HepG2 (cell line): ENCODE measurements around the gene EIF3J. TPM values are rescaled to one million over a fixed set of nuclear protein-coding genes. Genes with fewer than 3 reads are reported as not detected.

Experiments used
- ARID5B ChIP-seq: IDR thresholded peaks from 2 replicates; pipeline ENCODE4 v1.4.0; 2020; ENCODE audit warnings: mild to moderate bottlenecking, missing genetic modification reagents
- ETV5 ChIP-seq: IDR thresholded peaks from 2 replicates; pipeline ENCODE4 v1.6.1; 2018; ENCODE audit warnings: missing biosample characterization, missing genetic modification reagents, inconsistent platforms, borderline replicate concordance
- GPBP1L1 ChIP-seq: sonication (generic); formaldehyde crosslinking; IDR thresholded peaks from 2 replicates; pipeline ENCODE4 v1.5.0; 2020; ENCODE audit warnings: mild to moderate bottlenecking, missing genetic modification reagents
- HOXA3 ChIP-seq: sonication (generic); formaldehyde crosslinking; IDR thresholded peaks from 2 replicates; pipeline ENCODE4 v1.5.0; 2020; ENCODE audit warnings: missing genetic modification reagents
- HOXD1 ChIP-seq: sonication (generic); formaldehyde crosslinking; IDR thresholded peaks from 2 replicates; pipeline ENCODE4 v1.5.0; 2020; ENCODE audit warnings: missing genetic modification reagents
- JUNB ChIP-seq: sonication (generic); formaldehyde crosslinking; IDR thresholded peaks from 2 replicates; pipeline ENCODE4 v1.8.0; 2022; ENCODE audit warnings: missing genetic modification reagents, mild to moderate bottlenecking, borderline replicate concordance
- JUND ChIP-seq: sonication (generic); formaldehyde crosslinking; IDR thresholded peaks from 2 replicates; pipeline ENCODE4 v1.8.0; 2022; ENCODE audit warnings: mild to moderate bottlenecking, missing genetic modification reagents
- MED1 ChIP-seq: sonication (generic); formaldehyde crosslinking; IDR thresholded peaks from 2 replicates; pipeline ENCODE4 v1.4.0; 2020; ENCODE audit warnings: missing genetic modification reagents
- NR0B2 ChIP-seq: sonication (generic); formaldehyde crosslinking; IDR thresholded peaks from 2 replicates; pipeline ENCODE4 v1.4.0; 2020; ENCODE audit warnings: mild to moderate bottlenecking, missing genetic modification reagents
- RXRB ChIP-seq: IDR thresholded peaks from 2 replicates; pipeline ENCODE4 v1.6.1; 2016; ENCODE audit warnings: borderline replicate concordance, missing genetic modification reagents, missing compliant biosample characterization
- SMARCC2 ChIP-seq: fragments of 450-650 bp; IDR thresholded peaks from 2 replicates; pipeline ENCODE4 v1.6.1; 2017; ENCODE audit warnings: antibody characterized with exemption, mild to moderate bottlenecking
- TFDP1 ChIP-seq: IDR thresholded peaks from 2 replicates; pipeline ENCODE4 v1.6.1; 2016; ENCODE audit warnings: missing compliant biosample characterization, missing genetic modification reagents, borderline replicate concordance
- ZNF207 ChIP-seq: fragments of 450-650 bp; IDR thresholded peaks from 2 replicates; pipeline ENCODE4 v1.6.1; 2016; ENCODE audit warnings: antibody characterized with exemption, borderline replicate concordance
- ZNF775 ChIP-seq: sonication (generic); formaldehyde crosslinking; IDR thresholded peaks from 2 replicates; pipeline ENCODE4 v1.4.0; 2020; ENCODE audit warnings: missing genetic modification reagents, mild to moderate bottlenecking, moderate library complexity, borderline replicate concordance
- polyA plus RNA-seq, 8 experiments: library from polyadenylated mRNA; depleted of rRNA in 3 of 8; stranded (reverse) in 7 of 8; unstranded in 1 of 8; fragments of >200 nt; fragmentation: Illumina TruSeq in 4 of 8; extraction: Trizol in 4 of 8; gene quantifications; 2 replicates each; pipeline versions ENCODE4 v1.2.1 to v1.2.3, GENCODE V29; 2011 to 2016; ENCODE audit warnings: low read depth in 4 of 8, missing spikeins in 1 of 8, mixed read lengths in 1 of 8; ENCODE audit not compliant: insufficient read depth in 1 of 8
- total RNA-seq, 5 experiments: library from RNA; depleted of rRNA; stranded (reverse); fragments of >200 nt; fragmentation: Illumina TruSeq; extraction: Trizol; gene quantifications; 2 replicates each; pipeline ENCODE4 v1.2.3, GENCODE V29; 2016; ENCODE audit warnings: low read depth in 1 of 5
- TF ChIP-seq, protein P1 (sequence below): sonication (generic); formaldehyde crosslinking; IDR thresholded peaks from 2 replicates; pipeline ENCODE4 v1.4.0; 2020; ENCODE audit warnings: missing genetic modification reagents

The EIF3J gene
- total and polyA plus RNA-seq, 2 of the 13 experiments (the other 11 are each of a cell fraction or from before 2014, with no cell fraction given) = 51.7 to 69.2 TPM

- TF ChIP-seq ARID5B (peak; percentile 23; the same call in 1 of the 2 replicates), ZNF775 (no peak), TFDP1 (CRISPR knock-in tag) (peak; percentile 36; the same call in 1 of the 2 replicates), HOXA3 (CRISPR knock-in tag) (peak; percentile 32), JUND (CRISPR knock-in tag) (peak; percentile 86), GPBP1L1 (CRISPR knock-in tag) (no peak), JUNB (CRISPR knock-in tag) (peak; percentile 61; the same call in 1 of the 2 replicates), ETV5 (CRISPR knock-in tag) (peak; percentile 27; the same call in 1 of the 2 replicates), ZNF207 (no peak), HOXD1 (CRISPR knock-in tag) (0 out of 2 replicates have a peak, but pooled peaks have one; percentile 44), RXRB (CRISPR knock-in tag) (peak; percentile 48; the same call in 1 of the 2 replicates), SMARCC2 (no peak), NR0B2 (CRISPR knock-in tag) (no peak), MED1 (CRISPR knock-in tag) (no peak)
- TF ChIP-seq, protein P1, sequence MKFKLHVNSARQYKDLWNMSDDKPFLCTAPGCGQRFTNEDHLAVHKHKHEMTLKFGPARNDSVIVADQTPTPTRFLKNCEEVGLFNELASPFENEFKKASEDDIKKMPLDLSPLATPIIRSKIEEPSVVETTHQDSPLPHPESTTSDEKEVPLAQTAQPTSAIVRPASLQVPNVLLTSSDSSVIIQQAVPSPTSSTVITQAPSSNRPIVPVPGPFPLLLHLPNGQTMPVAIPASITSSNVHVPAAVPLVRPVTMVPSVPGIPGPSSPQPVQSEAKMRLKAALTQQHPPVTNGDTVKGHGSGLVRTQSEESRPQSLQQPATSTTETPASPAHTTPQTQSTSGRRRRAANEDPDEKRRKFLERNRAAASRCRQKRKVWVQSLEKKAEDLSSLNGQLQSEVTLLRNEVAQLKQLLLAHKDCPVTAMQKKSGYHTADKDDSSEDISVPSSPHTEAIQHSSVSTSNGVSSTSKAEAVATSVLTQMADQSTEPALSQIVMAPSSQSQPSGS (CRISPR knock-in tag) = peak; percentile 19; the same call in 1 of the 2 replicates
Measured at GRCh38 chr15:44536962-44537734, at the start of gene EIF3J (continued).
